A673 (cell line): ENCODE results near the gene LRRC4C.

Experiments used
- EZH2 ChIP-seq: fragments of 200-600 bp; sonication (generic); IDR thresholded peaks from 2 replicates; pipeline ENCODE4 v1.6.1; 2017; ENCODE audit warnings: borderline replicate concordance, low read depth, mild to moderate bottlenecking, mixed read lengths, antibody characterized with exemption, low read length; ENCODE audit not compliant: poor library complexity, severe bottlenecking
- TF ChIP-seq, protein P1 (sequence below): fragments of 300-800, 200-600 bp; sonication (generic); conservative IDR thresholded peaks from 2 replicates; pipeline ENCODE4 v1.5.1; 2017; ENCODE audit warnings: low read depth, mild to moderate bottlenecking, antibody characterized with exemption, low read length, moderate library complexity, mixed read lengths

DNA sequence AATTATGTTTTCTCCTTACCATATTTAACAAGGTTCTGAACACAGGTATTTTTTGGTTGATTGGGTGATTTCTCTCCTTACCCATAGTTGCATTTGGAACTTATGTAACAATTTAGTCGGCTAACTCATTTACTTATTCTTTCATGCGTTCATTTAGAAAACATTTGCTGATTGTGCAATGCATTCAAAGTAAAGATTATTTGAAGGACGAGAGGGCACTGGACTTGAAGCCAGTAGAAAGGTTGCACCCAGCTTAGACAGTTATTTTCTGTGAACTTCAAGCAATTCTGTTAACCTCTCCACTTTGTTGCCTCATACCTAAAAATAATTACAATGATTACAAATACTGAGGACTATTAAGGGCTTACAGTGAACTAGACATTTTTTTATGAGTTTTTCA, 769.6 kb downstream of the LRRC4C start:
- TF ChIP-seq, protein P1, sequence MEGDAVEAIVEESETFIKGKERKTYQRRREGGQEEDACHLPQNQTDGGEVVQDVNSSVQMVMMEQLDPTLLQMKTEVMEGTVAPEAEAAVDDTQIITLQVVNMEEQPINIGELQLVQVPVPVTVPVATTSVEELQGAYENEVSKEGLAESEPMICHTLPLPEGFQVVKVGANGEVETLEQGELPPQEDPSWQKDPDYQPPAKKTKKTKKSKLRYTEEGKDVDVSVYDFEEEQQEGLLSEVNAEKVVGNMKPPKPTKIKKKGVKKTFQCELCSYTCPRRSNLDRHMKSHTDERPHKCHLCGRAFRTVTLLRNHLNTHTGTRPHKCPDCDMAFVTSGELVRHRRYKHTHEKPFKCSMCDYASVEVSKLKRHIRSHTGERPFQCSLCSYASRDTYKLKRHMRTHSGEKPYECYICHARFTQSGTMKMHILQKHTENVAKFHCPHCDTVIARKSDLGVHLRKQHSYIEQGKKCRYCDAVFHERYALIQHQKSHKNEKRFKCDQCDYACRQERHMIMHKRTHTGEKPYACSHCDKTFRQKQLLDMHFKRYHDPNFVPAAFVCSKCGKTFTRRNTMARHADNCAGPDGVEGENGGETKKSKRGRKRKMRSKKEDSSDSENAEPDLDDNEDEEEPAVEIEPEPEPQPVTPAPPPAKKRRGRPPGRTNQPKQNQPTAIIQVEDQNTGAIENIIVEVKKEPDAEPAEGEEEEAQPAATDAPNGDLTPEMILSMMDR, result no peak
- TF ChIP-seq EZH2, result no peak
